NCI-H128 (cell line): ENCODE data around the gene LRBA.
"Not testable (repeated sequence)": the region's sequence is repeated elsewhere in the genome, so short reads cannot be mapped to it uniquely, and the experiment has no call there.

Experiments
- DNase-seq: peaks from one replicate; lab custom pipeline; 2025; ENCODE audit not compliant: unreplicated experiment; lab: John Stamatoyannopoulos, UW

The LRBA gene

GRCh38 chr4:150515135-150515534 is 499.9 kb downstream of the LRBA start:
- DNase-seq = no peak

DNA sequence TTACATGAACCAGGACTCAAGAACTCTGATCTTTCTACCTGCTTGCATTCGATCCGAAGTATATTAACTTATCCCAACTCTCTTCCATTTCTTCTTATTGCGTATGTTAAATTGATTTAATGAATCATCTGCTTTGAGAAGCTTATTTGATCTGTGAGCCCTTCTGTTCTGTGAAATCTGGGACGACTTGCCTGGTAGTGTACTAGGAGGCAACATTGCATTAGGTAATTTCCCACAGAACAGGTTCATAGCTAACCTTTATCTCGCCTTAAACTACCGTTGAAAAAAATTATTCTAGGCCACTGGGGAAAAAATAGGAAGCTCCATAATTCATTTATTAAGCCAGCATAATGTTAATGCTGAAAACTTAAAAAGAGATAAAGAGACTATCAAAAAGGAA is 500.4 kb downstream of the LRBA start:
- DNase-seq = no peak

DNA sequence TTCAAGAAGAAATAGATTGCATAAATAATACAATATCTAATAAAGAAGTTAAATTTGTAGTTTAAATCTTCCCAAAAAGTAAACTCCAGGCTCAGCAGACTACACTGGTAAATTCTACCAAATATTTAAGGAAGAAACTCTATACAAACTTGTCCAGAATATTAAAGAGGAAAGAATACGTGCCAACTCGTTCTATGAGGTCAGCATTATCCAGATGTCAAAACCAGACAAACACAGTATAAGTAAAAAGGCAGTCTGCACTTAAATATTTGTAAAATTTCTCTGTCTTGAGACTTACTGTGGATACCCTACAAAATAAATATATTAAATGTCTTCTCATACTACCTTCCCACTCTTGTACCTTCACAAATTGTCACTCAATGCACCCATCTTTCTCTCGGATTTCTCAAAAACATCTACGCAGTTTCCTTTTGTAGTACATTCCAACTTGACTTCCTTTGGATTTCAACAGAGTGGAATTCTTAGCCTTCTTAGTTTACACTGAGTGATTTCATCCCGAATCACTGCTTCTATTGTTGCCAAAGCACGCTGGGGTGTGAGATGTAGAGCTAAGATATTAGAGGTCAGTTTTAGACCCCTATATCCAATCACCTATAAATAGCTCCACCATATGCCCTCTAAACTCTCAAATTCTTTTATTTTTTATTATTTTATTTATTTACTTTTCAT is 504.8 kb downstream of the LRBA start:
- DNase-seq = no peak

- DNase-seq = not testable (repeated sequence)
Measured at GRCh38 chr4:150507656-150508055, 507.4 kb downstream of the LRBA start.

GRCh38 chr4:150501983-150502382 is 513.1 kb downstream of the LRBA start:
- no peak for DNase-seq

DNA sequence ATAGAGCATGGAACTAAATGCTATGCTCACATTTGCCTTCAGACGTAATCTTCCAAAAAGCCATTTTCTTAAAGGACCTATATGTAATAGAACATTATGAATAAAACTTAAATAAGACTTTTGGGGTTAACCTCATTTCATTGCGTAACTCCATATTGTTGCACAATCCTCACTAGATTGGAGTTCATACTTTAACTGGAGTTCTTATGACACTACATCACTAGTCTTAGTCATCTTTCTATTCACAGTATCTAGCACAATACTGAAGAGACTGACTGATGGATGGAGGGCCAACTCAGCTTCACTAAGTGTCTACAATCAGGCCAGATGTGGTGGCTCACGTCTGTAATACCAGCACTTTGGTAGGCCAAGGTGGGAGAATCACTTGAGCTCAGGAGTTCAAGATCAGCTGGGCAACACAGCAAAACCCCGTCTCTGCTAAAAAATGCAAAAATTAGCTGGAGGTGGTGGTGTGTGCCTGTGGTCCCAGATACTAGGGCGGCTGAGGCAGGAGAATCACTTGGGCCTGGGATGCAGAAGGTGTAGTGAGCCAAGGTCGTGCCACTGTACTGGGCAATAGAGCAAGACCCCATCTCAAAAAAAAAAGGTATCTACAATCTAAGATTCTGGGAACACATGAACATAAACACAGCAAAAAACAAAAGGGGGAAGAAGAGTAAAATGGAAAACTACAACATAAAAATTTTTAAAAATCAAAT is 513.9 kb downstream of the LRBA start:
- DNase-seq = no peak

DNA sequence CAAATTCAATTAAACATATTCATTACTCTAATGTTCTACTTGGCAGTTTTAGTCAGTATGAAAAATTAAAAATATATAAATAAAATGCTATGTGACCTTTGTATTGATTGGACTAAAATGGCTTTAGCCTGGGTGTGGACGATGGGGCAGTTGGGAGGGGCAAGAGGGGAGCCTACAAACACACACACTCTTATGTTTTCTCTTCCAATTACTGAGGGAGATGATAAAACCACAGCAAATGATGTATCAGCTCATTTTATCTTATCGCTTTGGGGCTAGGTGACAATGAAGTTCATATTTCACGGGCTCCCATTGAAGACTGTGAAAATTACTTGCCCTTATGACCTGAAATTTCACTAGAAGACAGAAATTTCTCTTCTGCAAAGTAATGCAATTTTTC is 517.5 kb downstream of the LRBA start:
- DNase-seq = no peak

DNA sequence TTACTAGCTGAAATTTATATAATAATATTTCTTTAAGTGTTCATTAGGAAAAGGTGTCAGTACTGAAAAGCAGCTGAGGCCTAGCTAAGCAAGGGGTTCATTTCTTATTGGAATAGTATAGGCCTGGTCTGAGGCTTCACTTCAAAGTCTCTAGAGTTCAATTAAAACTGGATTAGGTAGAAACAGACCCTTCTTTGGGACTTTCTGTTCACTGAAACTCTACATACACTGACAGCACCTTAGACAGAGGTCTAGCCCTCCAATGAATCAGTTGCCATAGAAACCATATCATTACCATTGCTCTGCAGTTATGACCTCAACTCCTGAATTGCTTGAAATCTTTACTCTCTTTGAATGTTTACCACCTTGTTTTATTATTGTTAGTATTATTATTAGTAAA is 519.5 kb downstream of the LRBA start:
- no peak for DNase-seq

GRCh38 chr4:150493851-150494250 is 521.2 kb downstream of the LRBA start:
- no peak for DNase-seq

DNA sequence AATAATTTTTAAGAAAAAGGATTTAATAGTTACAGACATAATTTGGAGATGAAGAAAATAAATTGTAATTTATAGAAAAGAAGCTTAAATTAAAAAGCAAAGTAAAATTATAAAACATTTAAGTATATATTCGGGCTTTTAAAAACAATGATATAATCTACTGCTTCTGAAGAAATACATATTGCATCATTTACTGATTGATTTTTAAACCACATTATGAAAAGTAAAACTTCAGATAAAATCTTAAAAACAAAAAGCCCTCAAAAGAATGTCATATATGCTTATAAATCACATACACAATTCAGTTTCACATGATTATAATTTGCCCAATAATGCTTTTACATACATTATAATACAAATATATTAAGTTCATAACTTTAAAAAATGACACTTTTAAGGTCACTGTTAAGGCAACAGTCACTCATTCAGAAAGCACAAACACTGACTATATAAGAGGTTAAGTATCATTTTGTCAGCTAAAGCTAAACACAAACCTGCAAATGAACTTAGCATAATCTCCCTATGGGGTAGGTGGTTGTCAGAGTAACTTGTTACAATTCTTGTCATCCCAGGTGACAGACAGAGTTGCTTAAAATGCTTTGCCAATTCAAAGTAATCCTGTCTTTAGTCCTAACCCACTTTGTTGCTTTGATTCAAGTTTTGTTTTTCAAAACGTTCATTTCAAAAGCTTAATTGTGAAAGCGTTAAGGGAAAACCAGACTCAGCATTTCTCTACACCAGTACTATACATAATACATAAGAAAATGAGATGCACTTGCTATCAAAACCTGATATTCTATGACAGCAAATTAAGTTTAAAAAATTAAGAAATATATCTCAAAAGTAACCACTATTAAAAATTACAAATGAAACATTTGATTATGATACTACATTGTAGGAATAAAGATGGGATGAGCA is 523.7 kb downstream of the LRBA start:
- DNase-seq = no peak

- DNase-seq = no peak
Measured at GRCh38 chr4:150482581-150482980, 532.5 kb downstream of the LRBA start.

DNA sequence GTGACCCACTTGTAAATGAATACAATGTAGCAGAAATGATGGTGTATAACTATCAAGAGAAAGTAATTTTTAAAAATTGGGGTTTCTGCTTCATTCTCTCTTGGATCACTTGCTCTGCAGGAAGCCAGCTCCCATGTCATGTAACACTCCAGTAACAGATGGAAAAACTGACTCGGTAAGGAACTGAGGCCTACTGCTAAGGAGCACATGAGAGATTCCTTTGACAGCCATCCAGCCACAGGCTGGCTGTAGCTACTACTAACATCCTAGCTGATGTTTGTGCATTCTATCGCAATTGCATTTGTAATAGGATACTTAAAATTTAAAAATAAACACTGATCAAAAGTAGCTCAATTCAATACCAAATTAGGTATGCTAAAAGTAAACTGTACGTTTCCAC is 535.4 kb downstream of the LRBA start:
- DNase-seq = no peak

DNA sequence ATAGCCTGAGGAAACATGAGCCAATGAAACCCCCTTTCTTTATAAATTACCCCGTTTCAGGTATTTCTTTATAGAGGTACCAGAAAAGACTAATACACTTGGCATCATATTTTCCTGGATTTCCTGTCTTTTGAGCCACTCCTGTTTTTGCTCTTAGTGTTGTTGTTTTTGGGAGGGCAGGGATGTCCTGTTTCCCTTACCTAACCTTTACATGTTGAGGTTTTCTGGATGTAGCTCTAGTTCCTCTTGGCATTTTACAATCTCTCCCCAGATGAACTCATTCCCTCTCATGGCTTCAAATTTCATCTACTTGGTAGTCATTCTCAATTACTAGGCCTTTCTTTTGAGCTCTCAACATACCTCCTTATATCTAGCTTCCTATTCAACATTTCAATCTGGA is 537.2 kb downstream of the LRBA start:
- no peak for DNase-seq

- no peak for DNase-seq
Measured at GRCh38 chr4:150476776-150477175, 538.3 kb downstream of the LRBA start.

GRCh38 chr4:150475763-150476162 is 539.3 kb downstream of the LRBA start:
- no peak for DNase-seq

- DNase-seq = no peak
Measured at GRCh38 chr4:150464523-150464922, 550.6 kb downstream of the LRBA start.

DNA sequence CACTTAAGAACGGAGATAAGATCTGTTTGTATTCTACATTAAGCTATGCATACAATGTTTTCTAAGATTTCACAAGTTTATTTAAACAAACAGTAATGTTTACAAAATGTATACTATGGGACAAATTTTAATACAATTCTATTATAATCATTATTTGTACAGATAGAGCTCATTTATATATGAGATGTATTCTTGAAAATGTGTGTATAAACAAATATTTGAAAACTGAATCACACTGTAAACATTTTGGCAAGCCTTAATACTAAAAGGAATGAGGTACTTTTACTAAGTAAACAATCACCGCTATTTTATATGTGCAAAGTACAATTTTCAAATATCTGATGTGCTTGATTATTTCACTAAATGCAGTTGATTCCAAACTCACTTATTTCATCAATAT is 552.3 kb downstream of the LRBA start:
- DNase-seq = no peak

GRCh38 chr4:150461957-150462356 is 553.1 kb downstream of the LRBA start:
- no peak for DNase-seq

DNA sequence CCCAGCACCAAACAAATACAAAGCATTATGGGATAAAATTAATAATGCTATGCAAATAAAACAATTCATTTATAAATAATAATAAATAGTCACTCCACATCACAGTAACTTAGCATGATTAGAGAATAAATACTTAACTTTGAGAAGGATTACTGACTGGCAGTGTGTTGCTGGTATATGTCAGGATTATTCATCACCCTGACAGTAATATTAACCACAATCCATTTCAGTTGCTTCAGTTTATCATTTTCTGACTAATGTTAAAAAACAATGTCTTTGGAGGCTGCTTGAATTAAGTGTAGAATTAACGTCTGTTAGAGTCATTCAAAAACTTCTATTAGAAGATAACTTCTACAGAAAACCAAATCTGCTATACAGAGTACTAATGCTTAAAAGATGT is 557.3 kb downstream of the LRBA start:
- DNase-seq = no peak

DNA sequence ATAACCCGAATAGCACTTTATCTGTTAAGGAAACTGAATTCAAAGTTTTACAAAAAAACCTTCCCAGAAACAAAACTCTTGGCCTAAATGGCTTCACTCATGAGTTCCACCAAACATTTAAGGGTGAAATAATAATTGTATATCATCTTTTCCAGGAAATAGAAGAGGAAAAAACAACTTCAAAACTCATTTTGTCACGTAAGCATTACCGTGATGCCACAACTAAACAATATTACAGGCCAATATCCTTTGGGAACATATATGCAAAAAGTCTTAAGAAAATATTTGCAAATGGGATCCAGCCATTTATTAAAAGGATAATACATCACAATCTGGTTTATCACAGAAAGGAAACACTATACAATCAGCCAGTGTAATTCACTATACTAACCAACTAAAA is 563.2 kb downstream of the LRBA start:
- no peak for DNase-seq

- no peak for DNase-seq
Measured at GRCh38 chr4:150447356-150447755, 567.7 kb downstream of the LRBA start.

DNA sequence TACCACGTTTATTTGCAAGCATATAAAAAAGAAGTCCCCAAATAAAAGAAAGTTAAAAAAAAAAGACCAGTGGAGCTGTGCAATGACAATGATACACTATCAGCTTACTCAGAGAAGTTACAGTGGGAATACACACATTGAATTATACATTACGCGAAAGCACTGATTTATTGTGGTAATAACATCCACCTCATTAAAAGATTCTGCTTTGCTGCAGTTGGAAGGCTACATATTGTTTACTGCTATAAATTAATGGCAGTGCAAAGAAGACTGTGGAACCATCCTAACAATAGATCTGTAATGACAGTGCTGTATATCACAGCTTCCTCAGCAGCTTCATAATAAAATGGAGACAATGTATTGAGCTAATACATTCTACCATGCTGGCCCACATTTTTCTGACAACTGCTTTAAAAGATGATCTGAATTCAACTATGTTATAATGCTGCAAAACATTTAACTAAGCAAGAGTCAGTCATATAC is 575.6 kb downstream of the LRBA start:
- DNase-seq = no peak
